Right cardiac atrium (tissue), 5 donors: ENCODE data around the gene OVOL1. TPM values are rescaled to one million over a fixed set of nuclear protein-coding genes. Genes with fewer than 3 reads are reported as not detected.

Experiments
- ATAC-seq, 2 donors: fragments of 200-7000 bp; cut with Tn5 transposase; one replicate each; pipeline versions ENCODE4 v1.8.0 to v1.9.1; 2020; ENCODE audit warnings: moderate library complexity in 2 of 2, mild to moderate bottlenecking in 1 of 2
- DNase-seq, 3 donors: peaks; one replicate each; pipeline ENCODE4 v3.0.0-alpha.2; 2020
- H3K27ac ChIP-seq: one replicate; pipeline ENCODE4 v1.5.1; 2013; ENCODE audit warnings: mild to moderate bottlenecking, low read length, control low read depth, moderate library complexity
- H3K27me3 ChIP-seq: one replicate; pipeline ENCODE4 v1.6.1; 2013; ENCODE audit not compliant: control insufficient read depth, insufficient read depth
- H3K4me1 ChIP-seq: one replicate; pipeline ENCODE4 v1.6.1; 2013; ENCODE audit warnings: low read length; ENCODE audit not compliant: control insufficient read depth, insufficient read depth
- H3K4me3 ChIP-seq: one replicate; pipeline ENCODE4 v1.5.1; 2013; ENCODE audit warnings: low read length, control low read depth
- H3K9me3 ChIP-seq: one replicate; pipeline ENCODE4 v1.6.1; 2013; ENCODE audit warnings: low read length; ENCODE audit not compliant: control insufficient read depth
- WGBS: extraction: QIAGEN DNeasy Blood & Tissue Kit; methylation state at CpG from one replicate; pipeline ENCODE4 v1.1.7; 2013; 5-methylcytosine and 5-hydroxymethylcytosine counted together
- intact Hi-C, 4 donors: fragments of 100-400 bp; cut with DNase I; formaldehyde crosslinking; loops; one replicate each; pipeline versions ENCODE4 v1.11.0 to v1.14.0; 2022 to 2023
- polyA plus RNA-seq: library from polyadenylated mRNA; stranded (reverse); fragments of 200-250 nt; gene quantifications from one replicate; pipeline ENCODE4 v1.2.3, GENCODE V29; 2013
- total RNA-seq, 4 donors: library from RNA; stranded (reverse); fragmentation: NEBNext Ultra II Directional; extraction: Animal tissue kit (Norgen Biotek cat#: 25700); gene quantifications; one replicate each; pipeline ENCODE4 v1.2.1, GENCODE V29; 2021
- donor health status: healthy with polysubstance abuse.
- donor health status: DM: no; HTN: yes; CAD: no.
- donor health status: DM: no; HTN: no; CAD: no.
- donor health status: DM: no; HTN: yes; CAD: no; lungs with severe emphysema.
- donor health status: DM: yes; HTN: yes; CAD: no.

Gene OVOL1
- total and polyA plus RNA-seq, 5 donors = not detected

DNA sequence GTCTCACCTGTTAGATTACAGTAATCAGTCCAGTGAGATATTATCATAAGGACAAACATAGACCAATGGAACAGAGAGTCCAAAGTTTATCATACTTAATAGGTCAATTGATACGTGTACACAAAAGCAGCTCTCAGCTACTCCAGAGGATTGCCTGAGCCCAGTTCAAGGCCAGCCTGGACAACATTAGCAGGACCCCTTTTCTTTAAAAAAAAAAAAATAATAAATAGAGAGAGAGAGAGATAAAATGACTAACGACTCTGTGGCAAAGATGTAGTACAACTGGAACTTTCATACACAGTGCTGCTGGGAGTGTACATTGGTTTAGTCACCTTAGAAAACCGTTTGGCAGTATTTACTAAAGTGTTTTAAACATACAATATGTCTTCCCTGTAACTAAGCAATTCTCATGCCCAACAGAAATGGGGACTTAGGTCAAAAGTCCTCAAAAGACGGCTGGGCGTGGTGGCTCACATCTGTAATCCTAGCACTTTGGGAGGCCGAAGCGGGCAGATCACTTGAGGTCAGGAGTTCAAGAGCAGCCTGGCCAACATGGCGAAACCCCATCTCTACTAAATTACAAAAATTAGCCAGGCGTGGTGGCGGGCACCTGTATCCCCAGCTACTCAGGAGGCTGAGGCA lies 57.5 kb downstream of the OVOL1 start:
- Histone ChIP-seq H3K9me3 (no peaks in the 10 kb centered on the region), H3K4me3 (no peak overlapping the region), H3K4me1 (no peaks in the 10 kb centered on the region), H3K27ac (no peak overlapping the region), H3K27me3 (no peaks in the 10 kb centered on the region)
- WGBS = 88% methylated on average over 10 of the region's 10 CpGs
- ATAC-seq (no peak), DNase-seq (no peak)
- intact Hi-C loops = no loop called here

Other genes starting within 250 kb of the OVOL1 start
- 100 to 1,000 TPM; 128 to 161 (median 140) TPM for gene LTBP3, start 228.7 kb upstream of the OVOL1 start, total RNA-seq
- gene LTBP3, start 228.7 kb upstream of the OVOL1 start, polyA plus RNA-seq = 60.2 TPM
- 10 to 100 TPM; 32.6 to 35.3 (median 34.9) TPM for gene ZNRD2, start 216.6 kb upstream of the OVOL1 start, total RNA-seq
- gene ZNRD2, start 216.6 kb upstream of the OVOL1 start, polyA plus RNA-seq = 56.8 TPM
- gene FAM89B, start 214.5 kb upstream of the OVOL1 start, total RNA-seq = 10 to 100 TPM; 40.5 to 46.6 (median 45.9) TPM
- gene FAM89B, start 214.5 kb upstream of the OVOL1 start, polyA plus RNA-seq = 43.0 TPM
- gene EHBP1L1, start 211.0 kb upstream of the OVOL1 start, total RNA-seq = 10 to 100 TPM; 43.9 to 80.2 (median 48.2) TPM
- 35.7 TPM for gene EHBP1L1, start 211.0 kb upstream of the OVOL1 start, polyA plus RNA-seq
- under 1 TPM; 0.28 to 0.88 (median 0.55) TPM for gene KCNK7, start 191.3 kb upstream of the OVOL1 start, total RNA-seq
- gene KCNK7, start 191.3 kb upstream of the OVOL1 start, polyA plus RNA-seq = 0.18 TPM
- gene MAP3K11, start 172.8 kb upstream of the OVOL1 start, total RNA-seq = 10 to 100 TPM; 35.0 to 41.2 (median 38.1) TPM
- gene MAP3K11, start 172.8 kb upstream of the OVOL1 start, polyA plus RNA-seq = 30.8 TPM
- gene PCNX3, start 171.3 kb upstream of the OVOL1 start, total RNA-seq = 10 to 100 TPM; 13.4 to 17.2 (median 14.8) TPM
- gene PCNX3, start 171.3 kb upstream of the OVOL1 start, polyA plus RNA-seq = 10.2 TPM
- 10 to 100 TPM; 22.4 to 27.4 (median 26.2) TPM for gene SIPA1, start 149.0 kb upstream of the OVOL1 start, total RNA-seq
- gene SIPA1, start 149.0 kb upstream of the OVOL1 start, polyA plus RNA-seq = 19.3 TPM
- gene RELA, start 124.1 kb upstream of the OVOL1 start, total RNA-seq = 10 to 100 TPM; 40.1 to 54.6 (median 40.9) TPM
- 30.6 TPM for gene RELA, start 124.1 kb upstream of the OVOL1 start, polyA plus RNA-seq
- gene KAT5, start 74.8 kb upstream of the OVOL1 start, total RNA-seq = 10 to 100 TPM; 49.0 to 57.2 (median 54.0) TPM
- 49.1 TPM for gene KAT5, start 74.8 kb upstream of the OVOL1 start, polyA plus RNA-seq
- gene RNASEH2C, start 66.3 kb upstream of the OVOL1 start, total RNA-seq = 10 to 100 TPM; 68.1 to 94.4 (median 76.4) TPM
- 158 TPM for gene RNASEH2C, start 66.3 kb upstream of the OVOL1 start, polyA plus RNA-seq
- gene AP5B1, start 6.1 kb upstream of the OVOL1 start, total RNA-seq = 10 to 100 TPM in 1 of 4 donors, 1 to 10 TPM in 3; 9.0 to 14.1 (median 9.1) TPM
- 6.6 TPM for gene AP5B1, start 6.1 kb upstream of the OVOL1 start, polyA plus RNA-seq
- gene SNX32, start 46.9 kb downstream of the OVOL1 start, total RNA-seq = under 1 TPM in 3 of 4 donors, not detected in 1; 0.20 to 0.88 (median 0.48) TPM
- 0.20 TPM for gene SNX32, start 46.9 kb downstream of the OVOL1 start, polyA plus RNA-seq
- 100 to 1,000 TPM; 285 to 470 (median 377) TPM for gene CFL1, start 71.1 kb downstream of the OVOL1 start, total RNA-seq
- gene CFL1, start 71.1 kb downstream of the OVOL1 start, polyA plus RNA-seq = 389 TPM
- gene MUS81, start 73.4 kb downstream of the OVOL1 start, total RNA-seq = 10 to 100 TPM; 33.3 to 39.5 (median 35.8) TPM
- 44.7 TPM for gene MUS81, start 73.4 kb downstream of the OVOL1 start, polyA plus RNA-seq
- gene EFEMP2, start 85.7 kb downstream of the OVOL1 start, total RNA-seq = 100 to 1,000 TPM; 139 to 164 (median 142) TPM
- gene EFEMP2, start 85.7 kb downstream of the OVOL1 start, polyA plus RNA-seq = 128 TPM
- 1 to 10 TPM in 1 of 4 donors, under 1 TPM in 3; 0.45 to 1.7 (median 0.64) TPM for gene CTSW, start 92.8 kb downstream of the OVOL1 start, total RNA-seq
- 0.79 TPM for gene CTSW, start 92.8 kb downstream of the OVOL1 start, polyA plus RNA-seq
- 10 to 100 TPM; 39.7 to 46.6 (median 42.8) TPM for gene FIBP, start 101.4 kb downstream of the OVOL1 start, total RNA-seq
- gene FIBP, start 101.4 kb downstream of the OVOL1 start, polyA plus RNA-seq = 37.8 TPM
- 10 to 100 TPM; 50.8 to 61.3 (median 57.4) TPM for gene CCDC85B, start 103.6 kb downstream of the OVOL1 start, total RNA-seq
- 80.3 TPM for gene CCDC85B, start 103.6 kb downstream of the OVOL1 start, polyA plus RNA-seq
- 1 to 10 TPM in 1 of 4 donors, under 1 TPM in 3; 0.57 to 5.5 (median 0.83) TPM for gene FOSL1, start 113.3 kb downstream of the OVOL1 start, total RNA-seq
- 2.6 TPM for gene FOSL1, start 113.3 kb downstream of the OVOL1 start, polyA plus RNA-seq
- 10 to 100 TPM; 31.1 to 41.8 (median 38.7) TPM for gene C11orf68, start 132.0 kb downstream of the OVOL1 start, total RNA-seq
- 39.8 TPM for gene C11orf68, start 132.0 kb downstream of the OVOL1 start, polyA plus RNA-seq
- gene DRAP1, start 132.4 kb downstream of the OVOL1 start, total RNA-seq = 10 to 100 TPM; 82.9 to 90.2 (median 85.2) TPM
- gene DRAP1, start 132.4 kb downstream of the OVOL1 start, polyA plus RNA-seq = 130 TPM
- not detected for gene TSGA10IP, start 158.4 kb downstream of the OVOL1 start, total RNA-seq
- not detected for gene TSGA10IP, start 158.4 kb downstream of the OVOL1 start, polyA plus RNA-seq
- 10 to 100 TPM; 34.3 to 41.7 (median 36.9) TPM for gene SART1, start 174.7 kb downstream of the OVOL1 start, total RNA-seq
- 41.3 TPM for gene SART1, start 174.7 kb downstream of the OVOL1 start, polyA plus RNA-seq
- 10 to 100 TPM; 19.3 to 22.2 (median 20.8) TPM for gene EIF1AD, start 215.1 kb downstream of the OVOL1 start, total RNA-seq
- gene EIF1AD, start 215.1 kb downstream of the OVOL1 start, polyA plus RNA-seq = 18.5 TPM
- 100 to 1,000 TPM; 175 to 258 (median 218) TPM for gene BANF1, start 215.4 kb downstream of the OVOL1 start, total RNA-seq
- 274 TPM for gene BANF1, start 215.4 kb downstream of the OVOL1 start, polyA plus RNA-seq
- gene CST6, start 224.9 kb downstream of the OVOL1 start, total RNA-seq = 1 to 10 TPM; 1.2 to 3.6 (median 2.2) TPM
- 2.1 TPM for gene CST6, start 224.9 kb downstream of the OVOL1 start, polyA plus RNA-seq
- gene CATSPER1, start 239.4 kb downstream of the OVOL1 start, total RNA-seq = not detected
- gene CATSPER1, start 239.4 kb downstream of the OVOL1 start, polyA plus RNA-seq = not detected